ENCODE results near the gene CLDN1.
"Not testable (repeated sequence)": the region's sequence is repeated elsewhere in the genome, so short reads cannot be mapped to it uniquely, and the experiment has no call there.

GRCh38 chr3:190267464-190267863, 54.8 kb downstream of the CLDN1 start:
- TF ChIP-seq CTCF, POLR2A, POLR2AphosphoS5 (IDR thresholded peaks at IDR 0.05): not testable (repeated sequence)
